Heart left ventricle (tissue), 13 donors: Measurements from ENCODE around the gene FARP1.

Experiments used
- CTCF ChIP-seq, 12 donors: fragments of 200-600 bp; sonication (generic) in 4 of 12; IDR thresholded peaks; one replicate each; pipeline versions ENCODE4 v1.5.0 to v1.8.0; 2018 to 2022; ENCODE audit warnings: antibody characterized with exemption in 12 of 12, mild to moderate bottlenecking in 5 of 12
- POLR2A ChIP-seq, 2 donors: fragments of 450-650 bp; IDR thresholded peaks; one replicate each; pipeline ENCODE4 v1.6.1; 2017; ENCODE audit warnings: antibody characterized with exemption in 2 of 2, mild to moderate bottlenecking in 2 of 2, moderate library complexity in 2 of 2
- donor health status: ischemic (EF 13 %, LVEDD 7.1; RV severe dilation, severe dysfunction).
- donor health status: DM: no; HTN: yes; CAD: no.
- donor health status: DM: no; HTN: no; CAD: no.
- donor health status: ischemic (EF 25% LVEDD 6.9; RV normal size, moderate dysfunction).
- donor health status: ischemic (EF 25% LVEDD 5.7; RV mildly dilated, moderate dysfunction).
- donor health status: ischemic (EF 35%, LVEDD 5.7; RV mildly dilated, moderate dysfunction).
- donor health status: nonischemic (EF 11% LVEDD 7.7; RV severe dilation, severe dysfunction).
- donor health status: DM: yes; HTN: yes; CAD: no.
- donor health status: PGD.
- donor health status: ischemic (EF 29% LVEDD 5.4; RV normal size, mild dysfunction).
- donor health status: nonischemic (EF 23%, LVEDD 6.1; RV moderate dilation, normal function).

DNA sequence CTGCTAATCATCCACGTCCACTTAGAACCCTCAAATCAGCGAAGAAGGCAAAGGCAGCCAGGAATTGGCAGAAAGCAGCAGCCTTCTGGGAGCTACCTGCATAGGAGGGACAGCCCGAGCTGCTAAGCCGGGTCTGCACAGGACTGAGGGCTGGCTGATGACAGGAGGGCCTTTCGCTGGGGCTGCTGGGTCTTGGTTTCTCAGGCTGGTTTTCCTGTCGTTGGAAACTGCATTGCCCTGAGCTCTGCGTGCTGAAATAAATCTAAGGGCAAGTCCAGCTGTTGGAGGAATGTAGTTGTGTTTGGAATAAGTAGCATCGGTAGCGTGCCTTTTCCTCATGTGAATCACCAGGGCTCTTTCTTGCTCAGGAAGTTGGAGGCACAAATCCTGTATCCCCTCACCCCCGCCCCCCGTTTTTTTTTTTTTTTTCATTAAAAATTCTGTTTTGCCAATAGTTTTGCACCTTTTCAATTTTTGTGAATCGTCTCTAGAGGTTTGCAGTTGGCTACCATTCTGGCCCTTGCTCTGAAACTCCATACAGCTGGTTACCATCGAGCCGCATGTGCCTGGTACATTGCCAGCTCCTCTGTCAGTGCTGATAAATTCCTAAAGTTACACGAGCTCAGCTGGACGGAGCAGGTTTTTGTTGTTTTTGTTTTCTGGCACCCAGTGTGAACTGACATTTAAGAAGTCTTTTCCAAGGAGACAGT, 228.1 kb downstream of the FARP1 start:
- TF ChIP-seq CTCF (IDR thresholded peaks at IDR 0.05) (no peak), POLR2A (IDR thresholded peaks at IDR 0.05) (no peak)
